Esophagus muscularis mucosa (tissue), 3 donors: ENCODE data around the gene ESYT2.

Experiments
- CTCF ChIP-seq, 3 experiments: fragments of 200-600 bp in 2 of 3; fragments of 450-650 bp in 1 of 3; sonication (generic) in 2 of 3; IDR thresholded peaks; one replicate each; pipeline ENCODE4 v1.5.1; 2017 to 2019; ENCODE audit warnings: antibody characterized with exemption in 3 of 3, mild to moderate bottlenecking in 2 of 3, moderate library complexity in 1 of 3
- POLR2A ChIP-seq: fragments of 450-650 bp; IDR thresholded peaks from one replicate; pipeline ENCODE4 v1.6.1; 2017; ENCODE audit warnings: antibody characterized with exemption, moderate library complexity, mild to moderate bottlenecking, low read depth
- POLR2AphosphoS5 ChIP-seq, 2 donors: sonication (generic); formaldehyde crosslinking; IDR thresholded peaks; one replicate each; pipeline ENCODE4 v1.6.1; 2017; ENCODE audit warnings: antibody characterized with exemption in 2 of 2

GRCh38 chr7:158814637-158815036, 14.7 kb downstream of the ESYT2 start:
- TF ChIP-seq CTCF (IDR thresholded peaks at IDR 0.05) = no peak
- no peak for TF ChIP-seq POLR2A
- no peak for TF ChIP-seq POLR2AphosphoS5 (IDR thresholded peaks at IDR 0.05)
